Measurements from ENCODE around the gene S100A8. TPM values are rescaled to one million over a fixed set of nuclear protein-coding genes. Genes with fewer than 3 reads are reported as not detected.
"Not testable (repeated sequence)": the region's sequence is repeated elsewhere in the genome, so short reads cannot be mapped to it uniquely, and the experiment has no call there.

Gene S100A8
- total RNA-seq, 2 donors from 2014 or later, result 1.5 to 5.6 TPM

DNA sequence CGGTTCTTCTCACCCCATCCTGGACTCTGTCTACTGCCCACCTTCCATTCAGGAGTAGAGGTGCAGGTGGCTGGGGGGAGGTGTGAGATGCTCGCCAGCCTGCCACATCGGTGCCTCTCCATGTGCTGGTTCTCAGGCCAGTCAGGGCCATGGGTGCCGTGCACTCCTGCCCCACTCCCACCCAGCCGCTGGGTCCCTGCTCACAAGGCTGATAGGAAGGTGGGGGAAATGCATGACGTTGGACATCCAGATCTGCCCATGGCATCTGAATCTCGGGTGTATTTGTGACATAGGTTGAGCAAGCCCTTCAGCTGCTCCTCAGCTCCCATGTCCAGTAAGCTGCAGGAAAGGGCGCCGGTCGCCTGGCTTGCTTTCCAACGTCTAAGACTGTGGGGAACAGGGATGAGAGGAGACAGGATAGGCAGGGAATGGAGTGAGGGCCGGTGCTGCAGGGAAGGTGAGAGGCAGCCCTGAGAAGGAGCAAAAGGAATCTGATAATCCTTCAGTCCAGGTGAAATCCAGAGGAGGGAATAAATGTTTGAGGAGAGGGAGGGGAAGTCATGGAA lies 37.3 kb upstream of the S100A8 start:
- 81% methylated on average over 12 of the region's 12 CpGs for WGBS
- H3K4me1 ChIP-seq (replicated peaks), result no peaks in the 10 kb centered on the region
- no peak overlapping the region for H3K27ac ChIP-seq
- H3K9me3 ChIP-seq, result no peaks in the 10 kb centered on the region
- intact Hi-C loops (cut with DNase I), result no loop called here
- H3K4me3 ChIP-seq, result no peak overlapping the region
- H3K27me3 ChIP-seq (replicated peaks; ENCODE audit: insufficient read depth), result no peaks in the 10 kb centered on the region
- no peak for TF ChIP-seq POLR2AphosphoS5 (IDR thresholded peaks at IDR 0.05)
- TF ChIP-seq, protein P1, sequence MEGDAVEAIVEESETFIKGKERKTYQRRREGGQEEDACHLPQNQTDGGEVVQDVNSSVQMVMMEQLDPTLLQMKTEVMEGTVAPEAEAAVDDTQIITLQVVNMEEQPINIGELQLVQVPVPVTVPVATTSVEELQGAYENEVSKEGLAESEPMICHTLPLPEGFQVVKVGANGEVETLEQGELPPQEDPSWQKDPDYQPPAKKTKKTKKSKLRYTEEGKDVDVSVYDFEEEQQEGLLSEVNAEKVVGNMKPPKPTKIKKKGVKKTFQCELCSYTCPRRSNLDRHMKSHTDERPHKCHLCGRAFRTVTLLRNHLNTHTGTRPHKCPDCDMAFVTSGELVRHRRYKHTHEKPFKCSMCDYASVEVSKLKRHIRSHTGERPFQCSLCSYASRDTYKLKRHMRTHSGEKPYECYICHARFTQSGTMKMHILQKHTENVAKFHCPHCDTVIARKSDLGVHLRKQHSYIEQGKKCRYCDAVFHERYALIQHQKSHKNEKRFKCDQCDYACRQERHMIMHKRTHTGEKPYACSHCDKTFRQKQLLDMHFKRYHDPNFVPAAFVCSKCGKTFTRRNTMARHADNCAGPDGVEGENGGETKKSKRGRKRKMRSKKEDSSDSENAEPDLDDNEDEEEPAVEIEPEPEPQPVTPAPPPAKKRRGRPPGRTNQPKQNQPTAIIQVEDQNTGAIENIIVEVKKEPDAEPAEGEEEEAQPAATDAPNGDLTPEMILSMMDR (IDR thresholded peaks at IDR 0.05), result no peak
- TF ChIP-seq POLR2A (IDR thresholded peaks at IDR 0.05), result no peak
- no peaks in the 10 kb centered on the region for H3K36me3 ChIP-seq
- no peak for DNase-seq (ENCODE audit: low spot score)

DNA sequence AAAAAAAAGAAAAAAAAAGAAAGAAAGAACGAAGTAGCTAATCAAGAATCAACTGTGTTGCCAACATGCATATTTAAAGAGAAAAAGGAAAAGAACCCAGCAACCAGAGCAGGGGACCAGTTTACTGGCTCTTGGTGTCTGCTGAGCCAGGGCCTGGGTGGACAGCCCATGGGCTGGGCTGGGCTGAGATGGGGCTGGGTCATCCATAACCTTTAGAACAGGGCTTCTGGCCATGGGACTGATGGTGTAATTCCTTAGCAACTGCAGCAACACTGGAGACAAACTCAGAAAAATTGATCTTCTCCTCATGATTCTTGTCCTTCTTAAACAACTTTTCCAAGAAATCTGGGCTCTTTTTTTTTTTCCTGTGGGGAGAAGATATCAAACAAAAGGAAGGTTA lies 35.9 kb upstream of the S100A8 start:
- no peaks in the 10 kb centered on the region for H3K4me1 ChIP-seq (replicated peaks)
- no peak overlapping the region for H3K4me3 ChIP-seq
- no peaks in the 10 kb centered on the region for H3K36me3 ChIP-seq
- H3K27me3 ChIP-seq (replicated peaks; ENCODE audit: insufficient read depth), result no peaks in the 10 kb centered on the region
- H3K27ac ChIP-seq, result no peak overlapping the region
- no peaks in the 10 kb centered on the region for H3K9me3 ChIP-seq
- DNase-seq (ENCODE audit: low spot score), result no peak
- TF ChIP-seq POLR2A (IDR thresholded peaks at IDR 0.05) (no peak), POLR2AphosphoS5 (IDR thresholded peaks at IDR 0.05) (no peak)
- TF ChIP-seq, protein P1 (IDR thresholded peaks at IDR 0.05), result no peak
- intact Hi-C loops (cut with DNase I), result no loop called here
- WGBS, result 42% methylated on average over 1 of the region's 1 CpG

DNA sequence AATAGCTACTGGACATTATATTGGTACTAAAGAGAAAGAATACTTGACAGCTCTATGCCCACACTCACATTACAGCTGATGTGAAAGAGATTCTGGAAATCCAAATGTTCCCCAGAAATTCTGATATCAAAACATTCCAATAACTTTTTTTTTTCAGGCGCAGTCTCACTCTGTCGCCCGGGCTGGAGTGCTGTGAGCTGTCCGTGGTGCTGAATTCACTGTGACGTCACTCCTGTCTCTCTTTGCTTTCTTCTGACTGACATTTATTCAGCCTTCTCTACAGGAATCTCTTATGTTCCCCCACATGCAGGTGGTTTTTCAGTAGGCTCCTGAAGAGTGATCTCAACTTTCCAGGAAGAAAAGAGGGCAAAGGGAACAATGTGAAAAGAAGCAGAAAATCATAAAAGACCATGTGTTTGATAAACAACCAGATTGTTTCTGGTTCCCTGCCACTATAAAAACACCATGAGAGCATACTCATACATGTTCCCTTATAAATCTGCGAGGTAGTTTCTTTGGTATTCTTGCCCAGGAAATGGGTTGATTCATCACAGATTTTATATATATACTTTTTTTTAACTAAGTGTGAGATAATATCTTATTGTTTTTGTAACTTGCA lies 31.7 kb upstream of the S100A8 start:
- H3K27ac ChIP-seq, result no peak overlapping the region
- H3K9me3 ChIP-seq, result no peaks in the 10 kb centered on the region
- peak; percentile 46 for DNase-seq (ENCODE audit: low spot score)
- 3% methylated on average over 6 of the region's 6 CpGs for WGBS
- H3K27me3 ChIP-seq (replicated peaks; ENCODE audit: insufficient read depth), result no peaks in the 10 kb centered on the region
- H3K4me1 ChIP-seq (replicated peaks), result no peaks in the 10 kb centered on the region
- intact Hi-C loops (cut with DNase I), result no loop called here
- TF ChIP-seq POLR2A (IDR thresholded peaks at IDR 0.05) (no peak), POLR2AphosphoS5 (IDR thresholded peaks at IDR 0.05) (peak; percentile 24)
- no peaks in the 10 kb centered on the region for H3K36me3 ChIP-seq
- no peak overlapping the region for H3K4me3 ChIP-seq

DNA sequence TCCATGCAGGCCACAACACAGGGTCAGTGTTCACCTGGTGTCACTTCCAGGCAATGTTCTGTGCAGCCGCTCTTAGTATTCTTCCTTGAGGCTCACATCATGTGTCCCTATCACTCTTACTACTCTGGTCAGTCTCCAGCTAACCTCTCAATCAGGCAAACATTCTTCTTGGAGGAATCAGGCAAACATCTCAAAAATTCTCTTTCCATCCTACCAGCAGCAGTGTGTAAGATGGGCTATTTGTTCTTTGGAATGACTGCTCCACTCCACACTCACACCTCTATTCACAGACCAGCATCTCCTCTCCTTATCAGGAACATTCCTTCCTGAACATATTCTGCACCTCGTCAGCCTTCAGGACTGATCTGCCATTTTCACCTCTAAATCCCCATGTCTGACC lies 29.4 kb upstream of the S100A8 start:
- Histone ChIP-seq H3K27me3 (replicated peaks; ENCODE audit: insufficient read depth) (no peaks in the 10 kb centered on the region), H3K4me3 (no peak overlapping the region), H3K27ac (no peak overlapping the region), H3K4me1 (replicated peaks) (no peaks in the 10 kb centered on the region), H3K9me3 (no peaks in the 10 kb centered on the region), H3K36me3 (no peaks in the 10 kb centered on the region)
- WGBS, result 63% methylated on average over 2 of the region's 2 CpGs
- intact Hi-C loops (cut with DNase I), result no loop called here
- no peak for DNase-seq (ENCODE audit: low spot score)
- TF ChIP-seq, protein P1 (IDR thresholded peaks at IDR 0.05), result no peak
- TF ChIP-seq POLR2A (IDR thresholded peaks at IDR 0.05), result no peak
- TF ChIP-seq POLR2AphosphoS5 (IDR thresholded peaks at IDR 0.05), result no peak

DNA sequence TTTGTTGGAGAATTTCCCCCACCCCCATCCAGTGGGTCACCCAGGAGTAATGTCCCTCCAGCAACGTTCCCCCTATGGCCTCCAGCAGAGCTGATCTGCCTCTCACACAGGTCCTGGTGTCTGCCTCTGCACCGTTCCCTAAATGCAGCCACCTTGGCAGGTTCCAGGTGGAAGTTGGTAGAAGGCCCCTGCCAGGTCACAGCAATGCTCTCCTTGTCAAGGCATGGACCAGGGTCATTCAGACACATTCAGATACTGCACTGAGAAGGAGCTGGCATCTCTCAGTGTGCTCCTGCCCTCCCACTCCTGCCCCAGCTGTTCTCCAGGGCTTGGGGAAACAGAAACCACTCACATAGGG lies 28.5 kb upstream of the S100A8 start:
- intact Hi-C loops (cut with DNase I); DNase-seq (ENCODE audit: low spot score); H3K27ac ChIP-seq; H3K9me3 ChIP-seq; H3K27me3 ChIP-seq (replicated peaks; ENCODE audit: insufficient read depth); H3K4me1 ChIP-seq (replicated peaks); H3K36me3 ChIP-seq; H3K4me3 ChIP-seq: not testable (repeated sequence)
- 72% methylated on average over 2 of the region's 2 CpGs for WGBS

DNA sequence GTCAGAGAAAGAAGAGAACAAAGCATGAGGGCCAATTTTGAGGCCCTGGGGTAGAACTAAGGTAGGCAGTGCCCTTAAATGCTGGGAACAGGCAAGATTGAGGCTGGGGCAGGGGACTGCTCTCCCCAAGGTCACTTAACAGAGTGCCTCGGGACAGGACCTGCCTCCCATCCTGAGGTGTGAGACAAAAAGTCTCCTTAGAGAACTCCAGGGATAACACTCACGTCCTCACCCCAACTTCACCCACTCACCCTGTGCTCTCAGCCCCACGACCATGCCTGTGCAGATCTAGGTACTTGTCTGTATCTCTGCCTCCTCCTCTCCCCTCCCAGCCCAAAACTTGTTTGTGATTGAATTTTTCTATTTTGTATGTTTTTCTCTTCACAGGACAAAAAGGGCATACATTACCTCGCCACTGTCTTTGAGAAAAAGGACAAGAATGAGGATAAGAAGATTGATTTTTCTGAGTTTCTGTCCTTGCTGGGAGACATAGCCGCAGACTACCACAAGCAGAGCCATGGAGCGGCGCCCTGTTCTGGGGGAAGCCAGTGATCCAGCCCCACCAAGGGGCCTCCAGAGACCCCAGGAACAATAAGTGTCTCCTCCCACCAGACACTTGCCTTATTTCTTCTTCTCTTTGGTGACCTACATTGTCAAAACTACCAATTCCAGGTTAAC lies 28.0 kb upstream of the S100A8 start:
- H3K4me3 ChIP-seq; intact Hi-C loops (cut with DNase I); H3K27ac ChIP-seq; H3K27me3 ChIP-seq (replicated peaks; ENCODE audit: insufficient read depth); H3K9me3 ChIP-seq; DNase-seq (ENCODE audit: low spot score); H3K4me1 ChIP-seq (replicated peaks); H3K36me3 ChIP-seq: not testable (repeated sequence)
- WGBS, result 70% methylated on average over 7 of the region's 7 CpGs
